GM21529 (cell line): ENCODE measurements around the gene KLF2.

Source experiments
- ATAC-seq: cut with Tn5 transposase; IDR thresholded peaks from one replicate; pipeline ENCODE4 v1.9.1; 2021; ENCODE audit not compliant: unreplicated experiment

KLF2 gene

DNA sequence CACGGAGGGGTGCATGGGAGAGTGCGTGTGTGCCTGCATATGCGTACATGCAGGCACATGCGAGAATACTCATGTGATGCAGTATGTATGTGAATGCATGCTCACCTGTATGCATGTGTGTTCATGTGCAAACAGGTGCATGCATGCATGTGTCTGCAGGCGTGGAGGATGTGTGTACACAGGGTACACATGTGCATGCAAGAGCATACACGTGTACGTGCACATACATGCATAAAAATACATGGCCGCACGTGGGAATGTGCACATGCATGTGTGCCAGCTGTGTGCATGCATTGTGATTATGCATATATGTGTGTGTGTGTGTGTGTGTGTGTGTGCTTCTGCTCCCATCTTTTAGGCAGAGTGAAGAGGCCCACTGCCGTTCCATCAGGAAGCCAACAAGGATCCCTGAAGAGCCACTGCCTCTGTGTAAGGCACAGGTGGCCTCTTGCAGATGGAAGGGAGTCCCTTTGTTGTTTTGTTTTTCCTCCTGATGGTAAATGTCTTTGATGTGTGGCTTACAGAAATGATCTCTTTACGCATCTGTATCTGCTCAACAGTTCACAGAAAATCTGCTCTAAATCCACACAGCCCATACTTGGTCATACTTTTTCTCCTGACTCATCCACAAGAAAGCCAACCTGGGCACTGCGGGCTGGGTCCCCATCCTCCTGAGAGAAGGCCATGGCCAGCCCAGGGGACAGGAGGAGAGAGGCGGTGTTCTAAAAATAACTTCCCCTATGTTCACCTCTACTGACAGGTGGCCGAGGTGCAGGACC lies 50.7 kb downstream of the KLF2 start:
- no peak for ATAC-seq

GRCh38 chr19:16375936-16376185 lies 51.2 kb downstream of the KLF2 start:
- ATAC-seq: no peak

- ATAC-seq: no peak
These were observed 51.6 kb downstream of the KLF2 start for GRCh38 chr19:16376241-16376640.

DNA sequence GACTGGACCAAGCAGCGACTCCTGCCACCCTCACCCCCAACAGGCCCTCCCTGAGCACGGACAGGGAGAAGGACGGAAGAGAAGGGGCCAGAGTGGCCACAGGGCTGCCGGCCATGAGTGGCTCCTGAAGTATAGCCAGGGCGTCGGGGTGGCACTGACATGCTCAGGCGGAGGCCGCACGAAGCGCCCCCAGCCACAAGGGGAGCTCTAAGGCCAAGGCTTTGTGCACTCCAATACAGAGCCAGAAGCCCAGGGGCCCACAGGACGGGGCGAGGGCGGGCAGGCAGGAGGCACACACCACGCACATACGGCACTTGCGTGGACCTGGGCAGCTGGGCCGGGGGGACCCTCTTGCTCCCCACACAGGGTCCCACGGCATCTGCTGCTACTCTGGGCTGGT lies 52.0 kb downstream of the KLF2 start:
- ATAC-seq: no peak

DNA sequence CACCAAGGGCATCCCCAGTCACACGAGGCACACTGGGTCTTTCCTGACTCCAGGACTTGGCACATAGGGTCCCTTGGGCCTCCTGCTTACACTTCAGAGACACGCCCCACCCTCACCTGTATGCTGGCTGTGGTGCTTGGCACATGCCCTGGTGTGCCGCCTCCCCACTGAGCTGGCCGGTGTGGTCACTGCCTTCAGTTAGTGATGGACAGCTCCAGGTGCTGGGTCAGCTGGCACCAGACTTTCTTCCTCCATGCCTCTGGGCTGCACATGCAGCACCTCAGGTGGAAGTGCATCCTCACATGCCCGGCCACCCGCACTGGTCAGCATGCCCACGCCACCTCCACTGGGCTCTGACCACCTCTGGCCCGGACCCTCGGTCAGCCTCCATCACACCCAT lies 52.9 kb downstream of the KLF2 start:
- ATAC-seq: no peak
